ENCODE measurements around the gene BOC.

The BOC gene

DNA sequence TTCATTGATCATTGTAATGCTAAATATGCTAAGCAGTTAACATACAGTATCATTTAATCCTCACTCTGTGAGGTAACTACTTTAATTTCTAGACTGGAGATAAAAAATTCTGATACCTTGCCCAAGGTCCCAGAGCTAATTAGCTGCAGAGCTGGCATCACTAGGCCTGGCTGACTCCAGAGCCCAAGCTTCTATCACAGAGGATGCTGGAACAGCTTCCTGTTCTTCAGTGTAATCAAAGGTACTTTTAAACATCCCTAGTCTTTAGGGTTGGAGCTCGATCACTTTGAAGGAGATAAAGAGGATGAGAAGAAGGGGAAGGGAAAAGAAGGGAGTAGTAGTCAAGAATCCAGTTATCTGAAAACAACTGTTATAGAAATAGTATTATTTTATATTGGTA, 37.1 kb upstream of the BOC start:
- no peak for DNase-seq (ENCODE audit: low spot score)
- TF ChIP-seq, protein P1, sequence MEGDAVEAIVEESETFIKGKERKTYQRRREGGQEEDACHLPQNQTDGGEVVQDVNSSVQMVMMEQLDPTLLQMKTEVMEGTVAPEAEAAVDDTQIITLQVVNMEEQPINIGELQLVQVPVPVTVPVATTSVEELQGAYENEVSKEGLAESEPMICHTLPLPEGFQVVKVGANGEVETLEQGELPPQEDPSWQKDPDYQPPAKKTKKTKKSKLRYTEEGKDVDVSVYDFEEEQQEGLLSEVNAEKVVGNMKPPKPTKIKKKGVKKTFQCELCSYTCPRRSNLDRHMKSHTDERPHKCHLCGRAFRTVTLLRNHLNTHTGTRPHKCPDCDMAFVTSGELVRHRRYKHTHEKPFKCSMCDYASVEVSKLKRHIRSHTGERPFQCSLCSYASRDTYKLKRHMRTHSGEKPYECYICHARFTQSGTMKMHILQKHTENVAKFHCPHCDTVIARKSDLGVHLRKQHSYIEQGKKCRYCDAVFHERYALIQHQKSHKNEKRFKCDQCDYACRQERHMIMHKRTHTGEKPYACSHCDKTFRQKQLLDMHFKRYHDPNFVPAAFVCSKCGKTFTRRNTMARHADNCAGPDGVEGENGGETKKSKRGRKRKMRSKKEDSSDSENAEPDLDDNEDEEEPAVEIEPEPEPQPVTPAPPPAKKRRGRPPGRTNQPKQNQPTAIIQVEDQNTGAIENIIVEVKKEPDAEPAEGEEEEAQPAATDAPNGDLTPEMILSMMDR (IDR thresholded peaks at IDR 0.05; ENCODE audit: extremely low read depth, insufficient read depth, missing control alignments): no peak
- in situ Hi-C loops (cut with MboI; ENCODE audit: low pct_unique_long_range_greater_than_20kb, low sequenced_read_pairs, unreplicated experiment): no loop called here

DNA sequence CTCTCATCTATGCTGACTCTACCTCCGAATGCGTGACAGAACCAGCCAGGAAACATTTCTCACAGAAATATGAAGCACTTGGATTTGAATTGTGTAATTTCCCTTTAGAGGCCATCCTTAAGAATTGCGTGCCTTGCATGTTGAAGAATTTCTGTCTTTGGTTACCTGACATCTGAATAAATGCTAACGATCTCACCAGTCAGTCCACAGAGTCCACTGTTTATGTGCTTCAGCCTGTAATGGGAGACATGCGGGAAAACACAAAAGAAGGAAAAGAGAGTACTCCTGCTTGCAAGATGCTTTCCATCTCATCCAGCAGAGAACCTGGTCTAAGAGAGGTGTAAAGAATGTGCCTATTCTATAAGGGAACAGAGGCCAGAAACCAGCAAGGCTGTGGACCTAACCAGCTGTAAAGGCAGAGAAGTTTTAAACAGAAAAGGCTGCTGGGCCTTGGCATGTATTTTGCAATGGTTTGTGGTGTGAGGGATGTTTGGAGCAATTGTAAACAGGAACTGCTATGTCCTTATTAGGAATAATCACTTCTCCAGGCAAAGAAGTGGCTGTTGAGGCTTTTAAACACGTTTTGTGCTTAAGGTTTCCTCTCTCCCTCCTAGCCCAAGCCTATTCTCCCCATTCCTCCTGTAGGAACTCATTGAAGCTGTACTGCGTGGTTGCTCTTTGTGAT, 36.4 kb upstream of the BOC start:
- DNase-seq (ENCODE audit: low spot score): no peak
- in situ Hi-C loops (cut with MboI; ENCODE audit: low pct_unique_long_range_greater_than_20kb, low sequenced_read_pairs, unreplicated experiment): no loop called here
- TF ChIP-seq, protein P1 (IDR thresholded peaks at IDR 0.05; ENCODE audit: extremely low read depth, insufficient read depth, missing control alignments): no peak

DNA sequence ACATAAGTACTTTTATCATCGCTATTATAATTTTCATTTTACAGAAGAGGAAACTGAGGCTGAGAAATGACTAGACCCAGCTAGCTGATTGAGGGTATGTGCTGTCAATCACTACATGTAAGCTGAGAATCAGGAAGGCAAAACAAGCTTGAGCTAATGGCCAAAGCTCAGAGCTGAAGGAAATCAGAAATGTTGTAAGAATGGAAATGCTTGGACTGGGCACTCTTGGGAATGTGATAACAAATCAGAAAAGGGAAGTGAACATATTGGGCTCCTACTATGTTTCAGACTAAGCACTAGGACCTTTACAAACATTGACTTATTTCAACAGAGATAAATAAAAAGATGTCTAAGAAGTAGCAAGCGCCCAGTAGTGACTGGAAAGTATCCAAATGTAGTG, 33.8 kb upstream of the BOC start:
- in situ Hi-C loops (cut with MboI; ENCODE audit: low pct_unique_long_range_greater_than_20kb, low sequenced_read_pairs, unreplicated experiment): no loop called here
- TF ChIP-seq, protein P1 (IDR thresholded peaks at IDR 0.05; ENCODE audit: extremely low read depth, insufficient read depth, missing control alignments): no peak
- DNase-seq (ENCODE audit: low spot score): no peak

DNA sequence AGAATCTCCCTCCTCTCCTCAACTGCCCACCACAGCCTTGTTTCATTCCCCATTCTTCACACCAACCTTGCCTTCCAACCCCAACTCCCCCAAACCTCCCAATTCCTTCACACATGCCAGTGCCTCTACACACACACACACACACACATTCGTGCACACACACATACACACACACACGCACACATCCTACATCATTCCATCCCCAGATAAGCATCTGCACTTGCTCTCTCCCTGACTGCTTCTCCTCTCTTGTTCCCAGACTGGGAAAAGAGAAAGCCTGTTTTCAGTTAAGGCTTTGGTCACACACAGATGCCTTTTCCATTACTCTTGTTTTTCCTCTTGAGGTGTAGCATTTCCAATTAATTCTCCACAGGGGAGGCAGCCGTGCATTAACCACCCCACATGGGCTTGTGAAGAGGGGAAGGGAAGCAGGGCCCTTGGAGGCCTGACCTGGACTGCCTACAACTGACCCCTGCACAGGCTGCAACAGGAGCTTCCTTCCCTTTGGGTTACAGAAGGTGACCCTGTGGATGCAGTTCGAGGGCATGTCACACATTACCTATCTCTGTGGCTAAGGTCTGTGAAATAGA, 32.0 kb upstream of the BOC start:
- DNase-seq (ENCODE audit: low spot score): no peak
- in situ Hi-C loops (cut with MboI; ENCODE audit: low pct_unique_long_range_greater_than_20kb, low sequenced_read_pairs, unreplicated experiment): no loop called here
- TF ChIP-seq, protein P1 (IDR thresholded peaks at IDR 0.05; ENCODE audit: extremely low read depth, insufficient read depth, missing control alignments): no peak

DNA sequence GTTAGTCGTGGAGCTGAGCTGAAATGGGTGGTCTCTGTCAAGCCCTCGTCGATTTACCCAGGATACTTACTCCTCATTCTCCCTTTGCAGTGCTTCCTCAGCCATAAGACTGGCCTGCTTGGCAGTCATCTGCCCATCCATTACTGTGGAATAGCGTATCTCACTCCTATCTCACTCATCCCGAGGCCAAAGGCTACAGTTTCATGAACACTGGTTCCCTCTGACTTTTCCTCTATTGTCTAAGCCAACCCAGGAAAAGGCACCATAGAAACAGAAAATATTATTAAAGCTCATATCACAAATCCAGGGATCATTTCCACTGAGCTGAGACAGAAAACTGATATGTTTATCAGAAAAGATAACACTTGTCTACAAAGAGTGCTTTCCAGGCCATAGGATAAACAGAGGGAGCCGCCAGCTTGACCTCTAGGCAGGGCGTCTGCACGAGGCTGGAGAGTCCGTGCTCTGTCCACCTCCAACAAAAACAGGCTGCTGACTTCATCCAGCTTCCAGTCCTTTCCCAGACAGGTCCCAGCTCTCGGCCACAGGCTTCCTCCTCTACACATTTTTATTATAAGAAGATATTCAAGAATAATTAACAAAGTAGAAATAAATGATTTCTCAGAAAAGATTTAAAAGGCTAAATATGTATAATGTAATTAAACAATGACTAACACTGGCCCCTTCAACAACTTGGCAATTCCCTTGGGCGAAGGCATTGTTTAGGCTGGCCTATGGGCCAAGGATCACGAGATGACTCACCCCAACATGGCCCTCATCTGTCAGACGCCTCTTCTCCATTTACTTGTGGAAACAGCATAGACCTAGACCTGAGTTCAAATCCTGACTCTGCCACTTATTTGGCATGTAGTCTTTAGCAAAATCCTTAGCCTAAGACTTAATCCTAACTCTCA, 27.4 kb upstream of the BOC start:
- no peak for DNase-seq (ENCODE audit: low spot score)
- TF ChIP-seq, protein P1 (IDR thresholded peaks at IDR 0.05; ENCODE audit: extremely low read depth, insufficient read depth, missing control alignments): no peak
- in situ Hi-C loops (cut with MboI; ENCODE audit: low pct_unique_long_range_greater_than_20kb, low sequenced_read_pairs, unreplicated experiment): no loop called here

DNA sequence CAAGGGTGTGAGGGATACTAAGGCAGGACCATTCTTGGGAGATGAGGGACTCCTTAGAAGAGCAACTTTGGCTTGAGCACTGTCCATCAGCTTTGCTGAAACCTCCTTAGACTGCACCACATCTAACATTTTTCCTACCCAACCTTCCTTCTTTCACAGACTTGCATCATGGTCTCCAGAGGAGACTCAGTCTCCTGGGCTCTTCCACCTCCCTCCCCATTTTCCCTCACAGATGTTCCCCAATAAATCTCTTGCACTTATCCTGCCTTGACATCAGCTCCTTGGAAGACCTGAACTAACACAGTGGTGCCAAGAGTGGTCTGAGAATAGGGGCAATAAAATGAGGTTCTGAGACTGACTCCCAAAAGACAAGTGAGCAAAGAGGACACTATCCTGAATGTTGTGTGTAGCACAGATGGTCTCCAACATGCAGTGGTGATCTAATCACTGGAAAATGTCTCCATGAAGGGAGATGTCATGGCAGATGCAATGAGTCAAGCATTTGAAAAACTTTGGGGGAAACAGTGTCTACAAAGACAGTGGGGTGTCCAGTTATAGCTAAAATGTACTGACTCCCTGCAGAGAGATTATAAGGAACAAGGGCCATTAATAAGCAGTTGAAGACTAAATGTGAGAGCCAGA, 26.0 kb upstream of the BOC start:
- TF ChIP-seq, protein P1 (IDR thresholded peaks at IDR 0.05; ENCODE audit: extremely low read depth, insufficient read depth, missing control alignments): no peak
- no peak for DNase-seq (ENCODE audit: low spot score)
- in situ Hi-C loops (cut with MboI; ENCODE audit: low pct_unique_long_range_greater_than_20kb, low sequenced_read_pairs, unreplicated experiment): no loop called here
